GM21786 (cell line): ENCODE measurements around the gene NT5DC3.

Experiments
- ATAC-seq: cut with Tn5 transposase; IDR thresholded peaks from one replicate; pipeline ENCODE4 v1.9.1; 2021; ENCODE audit not compliant: unreplicated experiment

The NT5DC3 gene

GRCh38 chr12:103785243-103786031 lies 55.6 kb downstream of the NT5DC3 start:
- no peak for ATAC-seq

- no peak for ATAC-seq
These were observed 57.0 kb downstream of the NT5DC3 start for GRCh38 chr12:103783744-103784664.

GRCh38 chr12:103782399-103782798 lies 58.6 kb downstream of the NT5DC3 start:
- ATAC-seq, result no peak

GRCh38 chr12:103780992-103781391 lies 60.0 kb downstream of the NT5DC3 start:
- no peak for ATAC-seq

GRCh38 chr12:103780093-103780440 lies 61.0 kb downstream of the NT5DC3 start:
- ATAC-seq, result no peak

- no peak for ATAC-seq
These were observed 61.5 kb downstream of the NT5DC3 start for GRCh38 chr12:103779410-103780092.

- ATAC-seq, result no peak
These were observed 62.3 kb downstream of the NT5DC3 start for GRCh38 chr12:103778781-103779180.

- no peak for ATAC-seq
These were observed 66.0 kb downstream of the NT5DC3 start for GRCh38 chr12:103774977-103775560.

GRCh38 chr12:103773109-103773910 lies 67.7 kb downstream of the NT5DC3 start:
- ATAC-seq, result no peak

- ATAC-seq, result no peak
These were observed 68.5 kb downstream of the NT5DC3 start for GRCh38 chr12:103772367-103773108.

GRCh38 chr12:103771466-103771865 lies 69.6 kb downstream of the NT5DC3 start:
- no peak for ATAC-seq

- ATAC-seq, result no peak
These were observed 71.6 kb downstream of the NT5DC3 start for GRCh38 chr12:103769240-103769945.

- ATAC-seq, result no peak
These were observed 72.4 kb downstream of the NT5DC3 start for GRCh38 chr12:103768467-103769123.

GRCh38 chr12:103766028-103766427 lies 75.0 kb downstream of the NT5DC3 start:
- no peak for ATAC-seq

- ATAC-seq, result no peak
These were observed 75.7 kb downstream of the NT5DC3 start for GRCh38 chr12:103765322-103765721.

- ATAC-seq, result no peak
These were observed 78.6 kb downstream of the NT5DC3 start for GRCh38 chr12:103762473-103762872.

- ATAC-seq, result no peak
These were observed 82.5 kb downstream of the NT5DC3 start for GRCh38 chr12:103758310-103759089.

GRCh38 chr12:103757248-103757647 lies 83.8 kb downstream of the NT5DC3 start:
- no peak for ATAC-seq
